HepG2 (cell line): ENCODE data around the gene GP1BA. TPM values are rescaled to one million over a fixed set of nuclear protein-coding genes. Genes with fewer than 3 reads are reported as not detected.
A peak's percentile ranks its signal among the peaks of the same experiment; 100 is the strongest.

Experiments used
- AHR ChIP-seq: IDR thresholded peaks from 2 replicates; pipeline ENCODE4 v1.6.1; 2018; ENCODE audit warnings: missing genetic modification reagents, missing compliant biosample characterization
- EEA1 ChIP-seq: sonication (generic); formaldehyde crosslinking; IDR thresholded peaks from 2 replicates; pipeline ENCODE4 v1.5.1; 2020; ENCODE audit warnings: mild to moderate bottlenecking, missing genetic modification reagents, borderline replicate concordance
- KDM4B ChIP-seq: sonication (generic); formaldehyde crosslinking; IDR thresholded peaks from 2 replicates; pipeline ENCODE4 v1.4.0; 2020; ENCODE audit warnings: missing genetic modification reagents
- MIXL1 ChIP-seq: IDR thresholded peaks from 2 replicates; pipeline ENCODE4 v1.6.1; 2016
- NAIF1 ChIP-seq: sonication (generic); formaldehyde crosslinking; IDR thresholded peaks from 2 replicates; pipeline ENCODE4 v1.5.0; 2020; ENCODE audit warnings: mild to moderate bottlenecking, missing genetic modification reagents, borderline replicate concordance
- SALL1 ChIP-seq: sonication (generic); formaldehyde crosslinking; IDR thresholded peaks from 2 replicates; pipeline ENCODE4 v1.8.0; 2022; ENCODE audit warnings: mild to moderate bottlenecking, missing genetic modification reagents
- TAF1 ChIP-seq: sonication (generic); formaldehyde crosslinking; IDR thresholded peaks from 2 replicates; pipeline ENCODE4 v1.4.0; 2020; ENCODE audit warnings: missing genetic modification reagents
- ZNF264 ChIP-seq: sonication (generic); formaldehyde crosslinking; IDR thresholded peaks from 2 replicates; pipeline ENCODE4 v1.4.0; 2020; ENCODE audit warnings: missing genetic modification reagents
- ZNF30 ChIP-seq: sonication (generic); formaldehyde crosslinking; IDR thresholded peaks from 2 replicates; pipeline ENCODE4 v1.5.0; 2020; ENCODE audit warnings: mild to moderate bottlenecking, missing genetic modification reagents
- ZNF749 ChIP-seq: sonication (generic); formaldehyde crosslinking; IDR thresholded peaks from 2 replicates; pipeline ENCODE4 v1.8.0; 2022; ENCODE audit warnings: mild to moderate bottlenecking, missing genetic modification reagents, moderate library complexity, borderline replicate concordance
- ZSCAN31 ChIP-seq: sonication (generic); formaldehyde crosslinking; IDR thresholded peaks from 2 replicates; pipeline ENCODE4 v1.5.0; 2020; ENCODE audit warnings: low read depth, mild to moderate bottlenecking, missing genetic modification reagents
- polyA plus RNA-seq, 8 experiments: library from polyadenylated mRNA; depleted of rRNA in 3 of 8; stranded (reverse) in 7 of 8; unstranded in 1 of 8; fragments of >200 nt; fragmentation: Illumina TruSeq in 4 of 8; extraction: Trizol in 4 of 8; gene quantifications; 2 replicates each; pipeline versions ENCODE4 v1.2.1 to v1.2.3, GENCODE V29; 2011 to 2016; ENCODE audit warnings: low read depth in 4 of 8, missing spikeins in 1 of 8, mixed read lengths in 1 of 8; ENCODE audit not compliant: insufficient read depth in 1 of 8
- total RNA-seq, 5 experiments: library from RNA; depleted of rRNA; stranded (reverse); fragments of >200 nt; fragmentation: Illumina TruSeq; extraction: Trizol; gene quantifications; 2 replicates each; pipeline ENCODE4 v1.2.3, GENCODE V29; 2016; ENCODE audit warnings: low read depth in 1 of 5
- TF ChIP-seq, protein P1 (sequence below), 2 experiments: fragments of 450-650 bp in 1 of 2; sonication (generic) in 1 of 2; formaldehyde crosslinking; IDR thresholded peaks; 2 replicates each; pipeline versions ENCODE4 v1.5.0 to v1.8.0; 2020 to 2022; ENCODE audit warnings: mild to moderate bottlenecking in 1 of 2, missing genetic modification reagents in 1 of 2
- TF ChIP-seq, protein P2 (sequence below): sonication (generic); formaldehyde crosslinking; IDR thresholded peaks from 2 replicates; pipeline ENCODE4 v1.9.0; 2021; ENCODE audit warnings: missing genetic modification reagents, mild to moderate bottlenecking, borderline replicate concordance
- TF ChIP-seq, protein P3 (sequence below): sonication (generic); formaldehyde crosslinking; IDR thresholded peaks from 2 replicates; pipeline ENCODE4 v1.4.0; 2020; ENCODE audit warnings: missing genetic modification reagents
- TF ChIP-seq, protein P4 (sequence below), 2 experiments: sonication (generic) in 1 of 2; formaldehyde crosslinking in 1 of 2; IDR thresholded peaks; 2 replicates each; pipeline versions ENCODE4 v1.4.0 to v1.6.1; 2016 to 2020; ENCODE audit warnings: borderline replicate concordance in 1 of 2, low read depth in 1 of 2, mild to moderate bottlenecking in 1 of 2, missing genetic modification reagents in 1 of 2
- TF ChIP-seq, protein P5 (sequence below): sonication (generic); formaldehyde crosslinking; IDR thresholded peaks from 2 replicates; pipeline ENCODE4 v1.5.0; 2020; ENCODE audit warnings: missing genetic modification reagents
- TF ChIP-seq, protein P6 (sequence below): sonication (generic); formaldehyde crosslinking; IDR thresholded peaks from 2 replicates; pipeline ENCODE4 v1.8.0; 2022; ENCODE audit warnings: low read depth, missing genetic modification reagents

The GP1BA gene
- total and polyA plus RNA-seq, 2 of the 13 experiments (the other 11 are each of a cell fraction or from before 2014, with no cell fraction given) = not detected

DNA sequence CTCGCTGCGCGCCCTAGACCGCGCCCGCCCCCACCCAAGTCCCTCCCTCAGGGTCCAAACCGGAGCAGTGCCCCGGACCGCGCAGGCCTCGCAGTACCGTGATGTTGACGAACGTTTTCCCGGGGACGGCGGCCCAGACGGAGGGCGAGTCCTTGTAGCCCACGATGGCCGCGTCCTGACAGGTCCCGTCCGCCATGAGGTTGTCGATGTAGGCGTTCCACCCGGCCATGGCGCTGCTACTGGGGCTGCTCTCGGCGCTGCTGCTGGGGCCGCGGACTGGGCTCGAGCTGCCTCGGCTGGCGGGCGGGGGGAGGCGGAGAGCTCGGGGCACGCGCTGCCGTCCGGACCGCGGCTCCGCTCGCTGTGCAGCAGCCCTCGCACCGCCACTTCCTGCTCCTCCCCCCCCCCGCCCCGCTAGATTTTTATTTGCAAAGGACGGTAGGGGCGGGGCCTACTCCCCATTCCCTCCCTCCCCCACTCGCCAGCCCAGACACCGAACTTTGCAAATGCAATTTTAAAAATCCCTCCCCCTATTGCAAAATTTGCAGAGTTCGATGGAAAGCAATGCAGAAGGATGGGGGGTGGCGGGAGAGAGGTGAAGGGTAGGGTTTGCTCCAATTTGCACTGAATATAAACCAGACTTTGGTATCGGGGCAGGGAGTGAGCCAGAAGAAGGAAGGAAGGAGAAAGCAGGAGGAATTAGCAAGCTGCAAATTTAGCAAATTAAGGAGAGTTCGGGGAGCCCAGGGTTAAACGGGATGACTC, 16.3 kb downstream of the GP1BA start, which contains the start of gene PFN1 (continued):
- TF ChIP-seq ZNF264 (CRISPR knock-in tag) (peak; percentile 49; the same call in 1 of the 2 replicates), MIXL1 (CRISPR knock-in tag) (no peak), NAIF1 (CRISPR knock-in tag) (no peak), SALL1 (CRISPR knock-in tag) (no peak; the same call in 1 of the 2 replicates), ZNF30 (CRISPR knock-in tag) (no peak), TAF1 (peak; percentile 81), AHR (CRISPR knock-in tag) (no peak), EEA1 (CRISPR knock-in tag) (peak; percentile 55; the same call in 1 of the 2 replicates), ZSCAN31 (0 out of 2 replicates have a peak, but pooled peaks have one; percentile 58), ZNF749 (CRISPR knock-in tag) (peak; percentile 68; the same call in 1 of the 2 replicates), KDM4B (0 out of 2 replicates have a peak, but pooled peaks have one; percentile 34)
- TF ChIP-seq, protein P1, sequence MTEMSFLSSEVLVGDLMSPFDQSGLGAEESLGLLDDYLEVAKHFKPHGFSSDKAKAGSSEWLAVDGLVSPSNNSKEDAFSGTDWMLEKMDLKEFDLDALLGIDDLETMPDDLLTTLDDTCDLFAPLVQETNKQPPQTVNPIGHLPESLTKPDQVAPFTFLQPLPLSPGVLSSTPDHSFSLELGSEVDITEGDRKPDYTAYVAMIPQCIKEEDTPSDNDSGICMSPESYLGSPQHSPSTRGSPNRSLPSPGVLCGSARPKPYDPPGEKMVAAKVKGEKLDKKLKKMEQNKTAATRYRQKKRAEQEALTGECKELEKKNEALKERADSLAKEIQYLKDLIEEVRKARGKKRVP (CRISPR knock-in tag; IDR thresholded peaks at IDR 0.05) = peak in 1 of 2 experiments; percentile 7; a peak in 1 of 4 replicates
- TF ChIP-seq, protein P2, sequence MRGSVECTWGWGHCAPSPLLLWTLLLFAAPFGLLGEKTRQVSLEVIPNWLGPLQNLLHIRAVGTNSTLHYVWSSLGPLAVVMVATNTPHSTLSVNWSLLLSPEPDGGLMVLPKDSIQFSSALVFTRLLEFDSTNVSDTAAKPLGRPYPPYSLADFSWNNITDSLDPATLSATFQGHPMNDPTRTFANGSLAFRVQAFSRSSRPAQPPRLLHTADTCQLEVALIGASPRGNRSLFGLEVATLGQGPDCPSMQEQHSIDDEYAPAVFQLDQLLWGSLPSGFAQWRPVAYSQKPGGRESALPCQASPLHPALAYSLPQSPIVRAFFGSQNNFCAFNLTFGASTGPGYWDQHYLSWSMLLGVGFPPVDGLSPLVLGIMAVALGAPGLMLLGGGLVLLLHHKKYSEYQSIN (CRISPR knock-in tag) = no peak
- TF ChIP-seq, protein P3, sequence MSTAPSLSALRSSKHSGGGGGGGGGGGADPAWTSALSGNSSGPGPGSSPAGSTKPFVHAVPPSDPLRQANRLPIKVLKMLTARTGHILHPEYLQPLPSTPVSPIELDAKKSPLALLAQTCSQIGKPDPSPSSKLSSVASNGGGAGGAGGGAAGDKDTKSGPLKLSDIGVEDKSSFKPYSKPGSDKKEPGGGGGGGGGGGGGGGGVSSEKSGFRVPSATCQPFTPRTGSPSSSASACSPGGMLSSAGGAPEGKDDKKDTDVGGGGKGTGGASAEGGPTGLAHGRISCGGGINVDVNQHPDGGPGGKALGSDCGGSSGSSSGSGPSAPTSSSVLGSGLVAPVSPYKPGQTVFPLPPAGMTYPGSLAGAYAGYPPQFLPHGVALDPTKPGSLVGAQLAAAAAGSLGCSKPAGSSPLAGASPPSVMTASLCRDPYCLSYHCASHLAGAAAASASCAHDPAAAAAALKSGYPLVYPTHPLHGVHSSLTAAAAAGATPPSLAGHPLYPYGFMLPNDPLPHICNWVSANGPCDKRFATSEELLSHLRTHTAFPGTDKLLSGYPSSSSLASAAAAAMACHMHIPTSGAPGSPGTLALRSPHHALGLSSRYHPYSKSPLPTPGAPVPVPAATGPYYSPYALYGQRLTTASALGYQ = 0 out of 2 replicates have a peak, but pooled peaks have one; percentile 17
- TF ChIP-seq, protein P4, sequence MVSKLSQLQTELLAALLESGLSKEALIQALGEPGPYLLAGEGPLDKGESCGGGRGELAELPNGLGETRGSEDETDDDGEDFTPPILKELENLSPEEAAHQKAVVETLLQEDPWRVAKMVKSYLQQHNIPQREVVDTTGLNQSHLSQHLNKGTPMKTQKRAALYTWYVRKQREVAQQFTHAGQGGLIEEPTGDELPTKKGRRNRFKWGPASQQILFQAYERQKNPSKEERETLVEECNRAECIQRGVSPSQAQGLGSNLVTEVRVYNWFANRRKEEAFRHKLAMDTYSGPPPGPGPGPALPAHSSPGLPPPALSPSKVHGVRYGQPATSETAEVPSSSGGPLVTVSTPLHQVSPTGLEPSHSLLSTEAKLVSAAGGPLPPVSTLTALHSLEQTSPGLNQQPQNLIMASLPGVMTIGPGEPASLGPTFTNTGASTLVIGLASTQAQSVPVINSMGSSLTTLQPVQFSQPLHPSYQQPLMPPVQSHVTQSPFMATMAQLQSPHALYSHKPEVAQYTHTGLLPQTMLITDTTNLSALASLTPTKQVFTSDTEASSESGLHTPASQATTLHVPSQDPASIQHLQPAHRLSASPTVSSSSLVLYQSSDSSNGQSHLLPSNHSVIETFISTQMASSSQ (IDR thresholded peaks at IDR 0.05; ENCODE audit: low read depth) = 0 out of 2 replicates have a peak, but pooled peaks have one; percentile 13
- TF ChIP-seq, protein P4 (CRISPR knock-in tag; IDR thresholded peaks at IDR 0.05; ENCODE audit: borderline replicate concordance) = peak; percentile 55
- TF ChIP-seq, protein P5, sequence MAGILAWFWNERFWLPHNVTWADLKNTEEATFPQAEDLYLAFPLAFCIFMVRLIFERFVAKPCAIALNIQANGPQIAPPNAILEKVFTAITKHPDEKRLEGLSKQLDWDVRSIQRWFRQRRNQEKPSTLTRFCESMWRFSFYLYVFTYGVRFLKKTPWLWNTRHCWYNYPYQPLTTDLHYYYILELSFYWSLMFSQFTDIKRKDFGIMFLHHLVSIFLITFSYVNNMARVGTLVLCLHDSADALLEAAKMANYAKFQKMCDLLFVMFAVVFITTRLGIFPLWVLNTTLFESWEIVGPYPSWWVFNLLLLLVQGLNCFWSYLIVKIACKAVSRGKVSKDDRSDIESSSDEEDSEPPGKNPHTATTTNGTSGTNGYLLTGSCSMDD (CRISPR knock-in tag) = no peak
- TF ChIP-seq, protein P6, sequence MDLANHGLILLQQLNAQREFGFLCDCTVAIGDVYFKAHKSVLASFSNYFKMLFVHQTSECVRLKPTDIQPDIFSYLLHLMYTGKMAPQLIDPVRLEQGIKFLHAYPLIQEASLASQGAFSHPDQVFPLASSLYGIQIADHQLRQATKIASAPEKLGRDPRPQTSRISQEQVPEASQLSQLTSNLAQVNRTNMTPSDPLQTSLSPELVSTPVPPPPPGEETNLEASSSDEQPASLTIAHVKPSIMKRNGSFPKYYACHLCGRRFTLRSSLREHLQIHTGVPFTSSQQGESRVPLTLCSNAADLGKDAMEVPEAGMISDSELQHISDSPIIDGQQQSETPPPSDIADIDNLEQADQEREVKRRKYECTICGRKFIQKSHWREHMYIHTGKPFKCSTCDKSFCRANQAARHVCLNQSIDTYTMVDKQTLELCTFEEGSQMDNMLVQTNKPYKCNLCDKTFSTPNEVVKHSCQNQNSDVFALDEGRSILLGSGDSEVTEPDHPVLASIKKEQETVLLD (CRISPR knock-in tag) = peak; percentile 85
